ENCODE measurements around the gene ARSK.

ARSK gene

GRCh38 chr5:95564450-95564849, 9.5 kb downstream of the ARSK start:
- no peak for DNase-seq

DNA sequence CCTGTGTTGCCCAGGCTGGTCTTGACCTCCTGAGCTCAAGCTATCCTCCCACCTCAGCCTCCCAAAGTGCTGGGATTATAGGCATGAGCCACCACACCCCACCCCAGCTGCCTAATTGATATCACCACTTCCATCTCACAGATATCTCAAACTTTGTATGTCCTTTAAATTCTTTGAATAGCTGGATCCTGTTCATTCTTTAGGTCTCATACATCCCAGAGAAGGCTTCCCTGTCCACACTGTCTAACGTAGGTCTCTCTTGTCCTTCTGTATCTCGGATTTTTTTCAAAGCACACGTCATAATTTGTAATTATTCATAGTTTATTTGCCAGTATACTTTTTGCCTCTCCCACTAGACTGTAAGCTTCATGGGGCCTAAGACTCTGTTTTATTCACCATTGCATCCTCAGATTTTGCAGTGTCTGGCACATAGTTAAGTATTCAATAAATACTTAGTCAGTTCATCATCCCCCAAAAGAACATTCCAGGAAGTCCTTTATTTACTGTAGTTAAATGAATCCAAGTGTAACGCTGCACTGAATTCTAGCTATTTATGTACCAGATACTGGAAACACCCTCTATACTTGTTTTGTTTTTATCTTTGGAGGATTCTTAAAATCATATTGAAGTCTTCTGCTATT, 10.5 kb downstream of the ARSK start:
- peak; percentile 51 for DNase-seq

- DNase-seq: no peak
Observed at GRCh38 chr5:95572016-95572415, 17.1 kb downstream of the ARSK start.

- no peak for DNase-seq
Observed at GRCh38 chr5:95581576-95581975, 26.7 kb downstream of the ARSK start.

- DNase-seq: no peak
Observed at GRCh38 chr5:95583992-95584391, 29.1 kb downstream of the ARSK start.

DNA sequence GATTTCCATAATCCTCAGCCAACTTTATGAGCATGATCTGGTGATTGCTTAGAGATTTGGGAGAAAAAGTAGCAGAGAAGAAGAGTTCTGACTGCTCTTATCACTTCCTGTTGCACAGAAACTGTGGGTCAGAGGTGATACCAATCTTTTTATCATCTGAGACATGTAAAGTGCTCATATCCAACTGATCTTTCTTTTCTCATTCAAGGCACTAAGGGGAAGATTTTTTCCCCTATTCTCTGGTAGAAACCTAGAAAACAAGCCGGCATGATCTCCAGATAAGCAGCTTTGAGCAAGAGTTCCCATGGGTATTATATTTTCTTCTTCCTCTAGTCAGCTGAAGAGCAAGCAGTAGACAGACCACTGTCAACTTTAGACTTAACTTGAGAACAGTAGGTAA, 36.0 kb downstream of the ARSK start:
- no peak for DNase-seq

GRCh38 chr5:95591490-95591901, 36.6 kb downstream of the ARSK start:
- peak; percentile 64 for DNase-seq

DNA sequence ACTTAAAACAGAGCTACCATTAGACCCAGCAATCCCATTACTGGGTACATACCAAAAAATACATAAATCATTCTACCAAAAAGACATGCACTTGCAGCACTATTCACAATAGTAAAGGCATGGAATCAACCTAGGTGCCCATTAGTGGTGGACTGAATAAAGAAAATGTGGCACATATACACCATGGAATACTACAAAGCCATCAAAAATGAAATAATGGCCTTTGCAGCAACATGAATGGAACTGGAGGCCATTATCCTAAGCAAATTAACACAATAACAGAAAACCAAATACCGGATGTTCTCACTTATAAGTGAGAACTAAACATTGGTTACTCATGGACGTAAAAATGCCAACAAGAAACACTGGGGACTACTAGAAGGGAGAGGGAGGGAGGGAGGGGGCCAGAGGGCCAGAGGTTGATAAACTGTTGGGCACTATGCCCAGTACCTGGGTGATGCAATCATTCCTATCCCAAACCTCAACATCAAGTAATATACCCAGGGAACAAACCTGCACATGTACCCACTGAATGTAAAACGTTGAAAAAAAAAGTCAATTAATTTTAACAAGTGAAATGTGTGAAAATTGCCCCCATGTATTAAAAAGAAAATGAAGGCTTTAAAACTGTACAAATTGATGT, 40.5 kb downstream of the ARSK start:
- no peak for DNase-seq

DNA sequence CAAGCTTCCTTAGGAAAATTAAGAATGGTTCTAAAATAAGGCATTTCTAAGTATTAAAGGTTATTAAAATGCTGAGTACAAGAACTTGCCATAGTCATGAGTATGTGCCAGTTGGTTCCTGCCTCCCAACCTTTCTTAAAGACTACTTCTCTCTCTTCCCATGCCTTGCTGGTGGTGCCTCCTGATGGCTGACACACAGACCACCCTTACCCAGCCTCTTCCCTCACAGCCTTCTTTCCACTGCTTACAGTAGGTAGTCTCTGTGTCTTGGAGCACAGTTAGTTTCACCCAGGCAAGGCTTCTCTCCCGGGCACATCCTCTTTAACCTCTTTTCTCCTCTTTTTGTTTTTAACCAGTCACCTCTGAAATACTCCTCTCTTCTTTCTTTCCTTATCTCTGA, 44.4 kb downstream of the ARSK start:
- DNase-seq: no peak

DNA sequence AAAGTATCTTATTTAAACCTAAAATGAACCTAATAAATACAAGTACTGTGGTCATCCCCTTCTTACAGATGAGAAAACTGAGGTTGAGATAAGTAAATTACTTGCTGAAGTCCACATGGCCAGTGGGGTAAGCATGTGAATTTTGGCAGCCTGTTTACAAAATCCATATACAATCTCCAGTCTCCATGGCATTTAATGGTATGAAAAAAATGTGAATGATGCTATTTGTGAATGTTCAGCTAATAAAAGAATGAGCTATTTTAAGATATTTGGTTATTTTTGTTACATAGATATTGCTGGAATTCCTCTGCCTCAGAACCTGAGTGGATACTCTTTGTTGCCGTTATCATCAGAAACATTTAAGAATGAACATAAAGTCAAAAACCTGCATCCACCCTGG, 45.7 kb downstream of the ARSK start:
- DNase-seq: peak; percentile 56

- no peak for DNase-seq
Observed at GRCh38 chr5:95605786-95606185, 50.9 kb downstream of the ARSK start.

- no peak for DNase-seq
Observed at GRCh38 chr5:95606419-95606818, 51.5 kb downstream of the ARSK start.

- DNase-seq: no peak
Observed at GRCh38 chr5:95609711-95610110, 54.8 kb downstream of the ARSK start.

DNA sequence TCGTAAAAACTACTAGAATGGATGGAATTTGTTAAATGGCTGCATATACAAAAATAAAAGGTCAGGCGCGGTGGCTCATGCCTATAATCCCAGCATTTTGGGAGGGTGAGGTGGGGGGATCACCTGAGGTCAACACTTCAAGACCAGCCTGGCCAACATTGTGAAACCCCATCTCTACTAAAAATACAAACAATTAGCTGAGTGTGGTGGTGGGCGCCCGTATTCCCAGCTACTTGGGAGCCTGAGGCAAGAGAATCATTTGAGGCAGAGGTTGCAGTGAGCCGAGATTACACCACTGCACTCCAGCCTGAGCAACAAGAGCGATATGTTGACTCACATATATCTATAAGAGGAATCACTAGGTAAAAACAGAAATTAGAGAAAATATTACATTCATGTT, 55.6 kb downstream of the ARSK start:
- no peak for DNase-seq

DNA sequence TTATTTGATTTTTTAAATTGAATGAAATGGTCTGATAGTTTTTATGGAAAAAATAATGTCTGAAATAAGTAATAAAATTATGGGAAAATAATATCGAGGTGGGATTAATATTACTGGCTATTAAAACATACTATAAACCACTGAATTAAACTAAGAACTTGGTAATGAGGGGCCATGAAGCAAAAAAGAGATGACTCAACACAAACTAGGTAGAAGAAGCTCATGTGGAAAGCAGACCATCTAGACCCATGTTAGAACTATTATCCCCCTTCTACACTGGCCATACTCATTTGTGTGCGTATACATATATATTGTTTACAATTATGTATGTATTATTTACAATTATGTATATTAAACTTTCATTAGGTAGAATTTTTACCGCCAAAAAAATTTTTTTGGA, 56.5 kb downstream of the ARSK start:
- no peak for DNase-seq

DNA sequence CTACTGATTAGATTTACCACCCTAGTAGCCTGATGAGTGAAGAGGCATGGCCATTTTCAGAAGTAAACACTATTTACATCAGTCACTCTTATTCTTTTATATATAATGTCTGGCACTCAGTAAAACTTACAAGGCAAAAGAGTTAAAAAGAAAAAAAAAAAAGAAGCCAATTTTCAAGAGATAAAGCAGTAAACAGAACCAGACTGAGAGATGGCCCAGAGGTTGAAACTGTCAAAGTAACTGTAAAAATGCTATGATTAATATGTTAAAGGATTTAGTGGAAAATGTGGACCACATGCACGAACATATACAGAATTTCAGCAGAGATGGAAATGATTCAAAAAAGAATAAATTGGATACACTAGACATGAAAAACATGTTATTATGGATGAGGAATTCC, 58.6 kb downstream of the ARSK start:
- DNase-seq: no peak

DNA sequence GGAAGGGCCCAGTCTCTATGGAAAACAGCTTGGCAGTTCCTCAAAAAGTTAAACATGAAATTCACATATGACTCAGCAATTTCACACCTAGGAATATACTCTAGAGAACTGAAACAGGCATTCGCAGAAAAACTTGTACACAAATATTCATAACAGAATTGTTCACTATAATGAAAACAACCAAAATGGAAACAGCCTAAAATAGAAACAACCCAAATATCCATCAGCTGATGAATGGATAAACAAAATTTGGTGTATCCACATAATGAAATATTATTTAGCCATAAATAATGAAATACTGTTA, 60.2 kb downstream of the ARSK start:
- no peak for DNase-seq

GRCh38 chr5:95617057-95617456, 62.2 kb downstream of the ARSK start:
- DNase-seq: no peak

GRCh38 chr5:95619096-95619495, 64.2 kb downstream of the ARSK start:
- DNase-seq: no peak

- DNase-seq: no peak
Observed at GRCh38 chr5:95619514-95620029, 64.7 kb downstream of the ARSK start.

DNA sequence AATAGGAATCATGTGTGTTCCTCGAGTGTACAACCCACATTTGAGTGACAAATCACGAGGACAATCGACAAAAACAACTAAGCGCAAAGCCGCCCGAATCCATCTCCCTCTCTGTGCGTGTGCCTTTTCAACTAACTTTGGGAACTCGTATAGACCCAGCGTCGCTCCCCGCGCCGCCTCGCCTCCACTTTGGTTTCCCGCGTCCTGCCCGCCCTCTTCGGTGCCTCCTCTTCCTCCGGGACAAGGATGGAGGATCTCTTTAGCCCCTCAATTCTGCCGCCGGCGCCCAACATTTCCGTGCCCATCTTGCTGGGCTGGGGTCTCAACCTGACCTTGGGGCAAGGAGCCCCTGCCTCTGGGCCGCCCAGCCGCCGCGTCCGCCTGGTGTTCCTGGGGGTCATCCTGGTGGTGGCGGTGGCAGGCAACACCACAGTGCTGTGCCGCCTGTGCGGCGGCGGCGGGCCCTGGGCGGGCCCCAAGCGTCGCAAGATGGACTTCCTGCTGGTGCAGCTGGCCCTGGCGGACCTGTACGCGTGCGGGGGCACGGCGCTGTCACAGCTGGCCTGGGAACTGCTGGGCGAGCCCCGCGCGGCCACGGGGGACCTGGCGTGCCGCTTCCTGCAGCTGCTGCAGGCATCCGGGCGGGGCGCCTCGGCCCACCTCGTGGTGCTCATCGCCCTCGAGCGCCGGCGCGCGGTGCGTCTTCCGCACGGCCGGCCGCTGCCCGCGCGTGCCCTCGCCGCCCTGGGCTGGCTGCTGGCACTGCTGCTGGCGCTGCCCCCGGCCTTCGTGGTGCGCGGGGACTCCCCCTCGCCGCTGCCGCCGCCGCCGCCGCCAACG, 65.3 kb downstream of the ARSK start, which contains the start of gene GPR150:
Gene GPR150, plus strand, starts transcription at position 58 of the 840 bp plus-strand sequence. Its CDS starts 189 bp downstream, at position 247.
- peak; percentile 31 for DNase-seq

DNA sequence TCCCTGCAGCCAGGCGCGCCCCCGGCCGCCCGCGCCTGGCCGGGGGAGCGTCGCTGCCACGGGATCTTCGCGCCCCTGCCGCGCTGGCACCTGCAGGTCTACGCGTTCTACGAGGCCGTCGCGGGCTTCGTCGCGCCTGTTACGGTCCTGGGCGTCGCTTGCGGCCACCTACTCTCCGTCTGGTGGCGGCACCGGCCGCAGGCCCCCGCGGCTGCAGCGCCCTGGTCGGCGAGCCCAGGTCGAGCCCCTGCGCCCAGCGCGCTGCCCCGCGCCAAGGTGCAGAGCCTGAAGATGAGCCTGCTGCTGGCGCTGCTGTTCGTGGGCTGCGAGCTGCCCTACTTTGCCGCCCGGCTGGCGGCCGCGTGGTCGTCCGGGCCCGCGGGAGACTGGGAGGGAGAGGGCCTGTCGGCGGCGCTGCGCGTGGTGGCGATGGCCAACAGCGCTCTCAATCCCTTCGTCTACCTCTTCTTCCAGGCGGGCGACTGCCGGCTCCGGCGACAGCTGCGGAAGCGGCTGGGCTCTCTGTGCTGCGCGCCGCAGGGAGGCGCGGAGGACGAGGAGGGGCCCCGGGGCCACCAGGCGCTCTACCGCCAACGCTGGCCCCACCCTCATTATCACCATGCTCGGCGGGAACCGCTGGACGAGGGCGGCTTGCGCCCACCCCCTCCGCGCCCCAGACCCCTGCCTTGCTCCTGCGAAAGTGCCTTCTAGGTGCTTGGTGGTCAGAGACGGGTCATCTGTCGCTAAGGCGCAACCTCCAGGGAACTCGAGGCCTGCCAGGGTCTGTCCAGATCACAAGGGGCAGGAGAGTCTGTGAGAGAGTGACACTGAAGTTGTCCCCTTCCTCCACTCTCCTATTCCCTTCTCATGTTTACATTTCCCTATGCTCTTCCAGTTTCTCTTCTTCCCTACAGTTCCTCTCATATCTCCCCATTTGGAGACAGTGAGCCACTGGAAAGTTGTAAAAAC, 66.3 kb downstream of the ARSK start:
- peak; percentile 16 for DNase-seq
